Esophagus muscularis mucosa (tissue), 4 donors: ENCODE results near the gene FDPS.

Source experiments
- CTCF ChIP-seq, 3 experiments: fragments of 200-600 bp in 2 of 3; fragments of 450-650 bp in 1 of 3; sonication (generic) in 2 of 3; IDR thresholded peaks; one replicate each; pipeline ENCODE4 v1.5.1; 2017 to 2019; ENCODE audit warnings: antibody characterized with exemption in 3 of 3, mild to moderate bottlenecking in 2 of 3, moderate library complexity in 1 of 3
- EP300 ChIP-seq: sonication (generic); formaldehyde crosslinking; IDR thresholded peaks from one replicate; pipeline ENCODE4 v1.6.1; 2017; ENCODE audit warnings: antibody characterized with exemption
- POLR2A ChIP-seq: fragments of 450-650 bp; IDR thresholded peaks from one replicate; pipeline ENCODE4 v1.6.1; 2017; ENCODE audit warnings: antibody characterized with exemption, moderate library complexity, mild to moderate bottlenecking, low read depth

- no peak for TF ChIP-seq EP300
- no peak for TF ChIP-seq CTCF (IDR thresholded peaks at IDR 0.05)
- TF ChIP-seq POLR2A = no peak
Observed at GRCh38 chr1:155319536-155319935, 10.9 kb downstream of the FDPS start.
